SK-N-SH (cell line): Measurements from ENCODE around the gene BCAS3. TPM values are rescaled to one million over a fixed set of nuclear protein-coding genes. Genes with fewer than 3 reads are reported as not detected.

Experiments
- CTCF ChIA-PET: fragments of 300-600, 350-600 bp; formaldehyde crosslinking; extraction: SDS; loops from one replicate; lab custom pipeline; 2021; lab: Yijun Ruan, JAX
- POLR2A ChIA-PET: fragments of 350-600 bp; sonication (Branson Sonifier 250); formaldehyde crosslinking; extraction: SDS; loops from one replicate; lab custom pipeline; 2020; ENCODE audit warnings: antibody characterized with exemption, inconsistent platforms; lab: Yijun Ruan, JAX
- DNase-seq: peaks from one replicate; pipeline ENCODE4 v3.0.0; 2012
- H2AFZ ChIP-seq: fragments of 200-600 bp; sonication (generic); 2 replicates; pipeline ENCODE4 v1.8.1; 2016; ENCODE audit warnings: antibody characterized with exemption, mild to moderate bottlenecking, low read depth
- H3F3A ChIP-seq: fragments of 200-600 bp; sonication (generic); replicated peaks from 2 replicates; pipeline ENCODE3; 2016; ENCODE audit warnings: antibody characterized with exemption, mild to moderate bottlenecking; ENCODE audit not compliant: insufficient read depth
- H3K27ac ChIP-seq, 2 experiments: fragments of 200-500 bp in 1 of 2; fragments of 200-600 bp in 1 of 2; sonication (Bioruptor generic) in 1 of 2; sonication (generic), shearing (Covaris generic) in 1 of 2; 2 replicates each; pipeline versions ENCODE4 v1.5.1 to v1.6.1; 2014 to 2016; ENCODE audit warnings: low read depth in 2 of 2, inconsistent platforms in 1 of 2, low read length in 1 of 2, mild to moderate bottlenecking in 1 of 2, mixed read lengths in 1 of 2
- H3K27me3 ChIP-seq: fragments of 200-600 bp; sonication (generic), shearing (Covaris generic); 2 replicates; pipeline ENCODE4 v1.6.1; 2016; ENCODE audit warnings: mixed run types; ENCODE audit not compliant: insufficient read depth
- H3K36me3 ChIP-seq, 2 experiments: fragments of 200-500 bp in 1 of 2; fragments of 200-600 bp in 1 of 2; sonication (Bioruptor generic) in 1 of 2; sonication (generic) in 1 of 2; replicated peaks in 1 of 2; 2 replicates each; pipeline versions ENCODE3 to v1.5.1; 2014 to 2016; ENCODE audit warnings: low read length in 1 of 2, mild to moderate bottlenecking in 1 of 2; ENCODE audit not compliant: insufficient read depth in 2 of 2, control insufficient read depth in 1 of 2
- H3K4me1 ChIP-seq, 2 experiments: fragments of 200-500 bp in 1 of 2; fragments of 200-600 bp in 1 of 2; sonication (Bioruptor generic) in 1 of 2; sonication (generic), shearing (Covaris generic) in 1 of 2; 2 replicates each; pipeline versions ENCODE4 v1.5.1 to v1.6.1; 2014 to 2016; ENCODE audit warnings: low read depth in 1 of 2, low read length in 1 of 2, mixed run types in 1 of 2; ENCODE audit not compliant: insufficient read depth in 2 of 2, control insufficient read depth in 1 of 2
- H3K4me2 ChIP-seq: fragments of 200-600 bp; sonication (generic), shearing (Covaris generic); 2 replicates; pipeline ENCODE4 v1.6.1; 2017; ENCODE audit warnings: mixed run types
- H3K4me3 ChIP-seq, 2 experiments: fragments of 200-500 bp in 1 of 2; fragments of 200-600 bp in 1 of 2; sonication (Bioruptor generic) in 1 of 2; sonication (generic), shearing (Covaris generic) in 1 of 2; 2 replicates each; pipeline versions ENCODE4 v1.5.1 to v1.8.1; 2014 to 2016; ENCODE audit warnings: low read depth in 2 of 2, inconsistent platforms in 1 of 2, low read length in 1 of 2, mild to moderate bottlenecking in 1 of 2, mixed read lengths in 1 of 2, moderate library complexity in 1 of 2
- H3K79me2 ChIP-seq: fragments of 200-600 bp; sonication (generic); 2 replicates; pipeline ENCODE4 v1.8.1; 2017; ENCODE audit warnings: mild to moderate bottlenecking; ENCODE audit not compliant: insufficient read depth
- H3K9ac ChIP-seq: fragments of 200-600 bp; sonication (generic); 2 replicates; pipeline ENCODE4 v1.6.1; 2017; ENCODE audit warnings: mixed run types
- H3K9me2 ChIP-seq: fragments of 200-600 bp; sonication (generic); 2 replicates; pipeline ENCODE4 v1.6.1; 2017; ENCODE audit warnings: mixed run types
- H3K9me3 ChIP-seq: fragments of 200-600 bp; sonication (generic); 2 replicates; pipeline ENCODE4 v1.6.1; 2017; ENCODE audit warnings: mixed run types, mild to moderate bottlenecking, moderate library complexity
- H4K20me1 ChIP-seq: fragments of 200-600 bp; sonication (generic); 2 replicates; pipeline ENCODE4 v1.6.1; 2017; ENCODE audit warnings: mild to moderate bottlenecking, mixed run types; ENCODE audit not compliant: insufficient read depth
- CHD2 ChIP-seq: fragments of 150-350 bp; IDR thresholded peaks from 2 replicates; pipeline ENCODE4 v1.6.1; 2018; ENCODE audit warnings: low read length; ENCODE audit not compliant: partially characterized antibody
- ELF1 ChIP-seq: IDR thresholded peaks from 2 replicates; pipeline ENCODE4 v1.4.0; 2012
- FOXJ3 ChIP-seq: sonication (generic); formaldehyde crosslinking; IDR thresholded peaks from 2 replicates; pipeline ENCODE4 v1.5.1; 2020; ENCODE audit warnings: mild to moderate bottlenecking, missing genetic modification reagents
- JUND ChIP-seq: IDR thresholded peaks from 2 replicates; pipeline ENCODE4 v1.4.0; 2012
- MXI1 ChIP-seq: IDR thresholded peaks from 2 replicates; pipeline ENCODE4 v1.6.1; 2012; ENCODE audit warnings: mild to moderate bottlenecking, low read depth, low read length, improper control_type of control experiment
- REST ChIP-seq: IDR thresholded peaks from 2 replicates; pipeline ENCODE4 v1.6.1; 2012; ENCODE audit warnings: mild to moderate bottlenecking, low read depth, low read length, moderate library complexity
- RFX5 ChIP-seq: IDR thresholded peaks from 2 replicates; pipeline ENCODE4 v1.6.1; 2012; ENCODE audit warnings: mild to moderate bottlenecking, improper control_type of control experiment, low read length
- RXRA ChIP-seq: IDR thresholded peaks from 2 replicates; pipeline ENCODE4 v1.4.0; 2012; ENCODE audit warnings: low read depth, mild to moderate bottlenecking, borderline replicate concordance
- TAF1 ChIP-seq: IDR thresholded peaks from 2 replicates; pipeline ENCODE4 v1.6.1; 2012; ENCODE audit warnings: low read depth, mild to moderate bottlenecking, low read length, moderate library complexity, borderline replicate concordance
- USF1 ChIP-seq: IDR thresholded peaks from 2 replicates; pipeline ENCODE4 v1.4.0; 2012; ENCODE audit warnings: low read depth, borderline replicate concordance
- USF2 ChIP-seq: fragments of 150-350 bp; IDR thresholded peaks from 2 replicates; pipeline ENCODE4 v1.6.1; 2017; ENCODE audit warnings: antibody characterized with exemption, low read length, low read depth, borderline replicate concordance
- ZBTB33 ChIP-seq: IDR thresholded peaks from 2 replicates; pipeline ENCODE4 v1.4.0; 2012; ENCODE audit warnings: low read depth, borderline replicate concordance
- WGBS: methylation state at CpG from one replicate; pipeline ENCODE4 v1.1.6; 2017; ENCODE audit warnings: low lambda C conversion rate; 5-methylcytosine and 5-hydroxymethylcytosine counted together
- polyA plus RNA-seq, 3 experiments: library from polyadenylated mRNA; depleted of rRNA; stranded (reverse); fragments of >200 nt; gene quantifications; 2 replicates each; pipeline ENCODE4 v1.2.3, GENCODE V29; 2012
- TF ChIP-seq, protein P1 (sequence below): IDR thresholded peaks from 2 replicates; pipeline ENCODE4; 2012
- TF ChIP-seq, protein P2 (sequence below): fragments of 150-350 bp; IDR thresholded peaks from 2 replicates; pipeline ENCODE4 v1.6.1; 2016; ENCODE audit warnings: mild to moderate bottlenecking, low read depth, low read length

BCAS3 gene
- polyA plus RNA-seq, 1 of the 3 experiments (the other 2 are of a cell fraction), result 5.9 TPM

DNA sequence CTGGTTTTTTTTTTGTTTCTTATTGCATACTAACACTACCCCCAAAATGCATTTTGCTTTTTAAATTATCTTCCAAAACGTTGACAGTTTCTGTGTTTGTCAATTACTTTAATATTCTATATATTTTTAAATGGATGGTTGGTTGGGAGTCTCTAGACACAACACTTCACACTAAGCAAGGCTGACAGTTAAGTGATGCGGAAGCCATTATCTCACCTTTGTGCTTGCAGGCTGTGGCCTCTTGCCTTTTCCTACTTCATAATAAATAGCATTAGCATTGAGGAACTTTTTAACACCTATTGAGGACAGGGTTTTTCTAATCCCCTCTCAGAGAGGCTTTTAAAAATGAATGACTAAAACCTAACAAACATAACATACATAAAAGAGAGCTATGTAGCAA lies 441.2 kb downstream of the BCAS3 start:
- no peak for DNase-seq
- TF ChIP-seq TAF1 (no peak), RFX5 (no peak), RXRA (no peak), FOXJ3 (CRISPR knock-in tag) (no peak), ELF1 (no peak), USF1 (no peak), JUND (no peak), REST (no peak), MXI1 (no peak), CHD2 (no peak), USF2 (no peak), ZBTB33 (no peak)
- TF ChIP-seq, protein P1, sequence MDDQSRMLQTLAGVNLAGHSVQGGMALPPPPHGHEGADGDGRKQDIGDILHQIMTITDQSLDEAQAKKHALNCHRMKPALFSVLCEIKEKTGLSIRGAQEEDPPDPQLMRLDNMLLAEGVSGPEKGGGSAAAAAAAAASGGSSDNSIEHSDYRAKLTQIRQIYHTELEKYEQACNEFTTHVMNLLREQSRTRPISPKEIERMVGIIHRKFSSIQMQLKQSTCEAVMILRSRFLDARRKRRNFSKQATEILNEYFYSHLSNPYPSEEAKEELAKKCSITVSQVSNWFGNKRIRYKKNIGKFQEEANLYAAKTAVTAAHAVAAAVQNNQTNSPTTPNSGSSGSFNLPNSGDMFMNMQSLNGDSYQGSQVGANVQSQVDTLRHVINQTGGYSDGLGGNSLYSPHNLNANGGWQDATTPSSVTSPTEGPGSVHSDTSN, result no peak
- TF ChIP-seq, protein P2, sequence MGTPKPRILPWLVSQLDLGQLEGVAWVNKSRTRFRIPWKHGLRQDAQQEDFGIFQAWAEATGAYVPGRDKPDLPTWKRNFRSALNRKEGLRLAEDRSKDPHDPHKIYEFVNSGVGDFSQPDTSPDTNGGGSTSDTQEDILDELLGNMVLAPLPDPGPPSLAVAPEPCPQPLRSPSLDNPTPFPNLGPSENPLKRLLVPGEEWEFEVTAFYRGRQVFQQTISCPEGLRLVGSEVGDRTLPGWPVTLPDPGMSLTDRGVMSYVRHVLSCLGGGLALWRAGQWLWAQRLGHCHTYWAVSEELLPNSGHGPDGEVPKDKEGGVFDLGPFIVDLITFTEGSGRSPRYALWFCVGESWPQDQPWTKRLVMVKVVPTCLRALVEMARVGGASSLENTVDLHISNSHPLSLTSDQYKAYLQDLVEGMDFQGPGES, result no peak
- TF ChIP-seq, all 33 proteins: peak for 0
- H2AFZ ChIP-seq, result no peak overlapping the region
- CTCF ChIA-PET, result interaction anchor here (0.8 kb wide), 1 partner anchor 24 kb away, joined by 3 read pairs; no protein-coding TSS in a partner anchor
- H3K79me2 ChIP-seq, result no peaks in the 10 kb centered on the region
- H3K27ac ChIP-seq, result no peak overlapping the region
- no peak overlapping the region for H3K4me2 ChIP-seq
- H4K20me1 ChIP-seq, result no peaks in the 10 kb centered on the region
- no peaks in the 10 kb centered on the region for H3K27me3 ChIP-seq
- H3F3A ChIP-seq, result no peaks in the 10 kb centered on the region
- H3K9me2 ChIP-seq, result peaks cover 7% of the 10 kb centered on the region; the same call in 1 of the 2 replicates
- no peak overlapping the region for H3K4me3 ChIP-seq
- no peaks in the 10 kb centered on the region for H3K36me3 ChIP-seq
- H3K9me3 ChIP-seq, result peaks cover 13% of the 10 kb centered on the region; the same call in 1 of the 2 replicates
- POLR2A ChIA-PET, result interaction anchor here (0.6 kb wide), 1 partner anchor 22 kb away, joined by 3 read pairs; no protein-coding TSS in a partner anchor
- no peaks in the 10 kb centered on the region; a peak in 1 of 4 replicates for H3K4me1 ChIP-seq
- no peak overlapping the region for H3K9ac ChIP-seq
- 64% methylated on average over 2 of the region's 2 CpGs for WGBS
